Thyroid gland (tissue), 4 donors: ENCODE measurements around the gene ULK4. TPM values are rescaled to one million over a fixed set of nuclear protein-coding genes. Genes with fewer than 3 reads are reported as not detected.

ENCODE experiments used
- DNase-seq, 2 donors: peaks; one replicate each; pipeline ENCODE4 v3.0.0-alpha.2; 2019
- H3K27ac ChIP-seq, 3 donors: fragments of 200-600 bp; sonication (generic); 1 replicate in 2 of 3; 2 replicates in 1 of 3; pipeline ENCODE4 v1.5.1; 2016 to 2019; ENCODE audit warnings: mild to moderate bottlenecking in 1 of 3, moderate library complexity in 1 of 3
- H3K27me3 ChIP-seq: fragments of 200-600 bp; sonication (generic); one replicate; pipeline ENCODE4 v1.5.1; 2019
- H3K36me3 ChIP-seq, 2 donors: fragments of 200-600 bp; sonication (generic); one replicate each; pipeline ENCODE4 v1.5.1; 2016 to 2019
- H3K4me1 ChIP-seq, 2 donors: fragments of 200-600 bp; sonication (generic); one replicate each; pipeline ENCODE4 v1.5.1; 2017 to 2019
- H3K4me3 ChIP-seq, 3 donors: fragments of 200-600 bp; sonication (generic); replicated peaks in 1 of 3; 1 replicate in 2 of 3; 2 replicates in 1 of 3; pipeline ENCODE4 v1.5.1; 2016; ENCODE audit warnings: mild to moderate bottlenecking in 1 of 3
- H3K9me3 ChIP-seq: fragments of 200-600 bp; sonication (generic); one replicate; pipeline ENCODE4 v1.5.1; 2017
- POLR2A ChIP-seq, 2 donors: fragments of 450-650 bp; IDR thresholded peaks; one replicate each; pipeline ENCODE4 v1.6.1; 2017; ENCODE audit warnings: antibody characterized with exemption in 2 of 2, mild to moderate bottlenecking in 2 of 2, moderate library complexity in 1 of 2
- WGBS, 2 donors: methylation state at CpG; one replicate each; pipeline ENCODE4 v1.1.5; 2017; 5-methylcytosine and 5-hydroxymethylcytosine counted together
- intact Hi-C: fragments of 100-400 bp; cut with DNase I; formaldehyde crosslinking; loops from one replicate; pipeline ENCODE4 v1.15.1; 2023
- total RNA-seq, 4 donors: library from RNA; depleted of rRNA; stranded (reverse); fragments of >200 nt; gene quantifications; one replicate each; pipeline ENCODE4 v1.2.3, GENCODE V29; 2016
- TF ChIP-seq, protein P1 (sequence below), 6 experiments: fragments of 200-600 bp in 3 of 6; fragments of 450-650 bp in 3 of 6; sonication (generic) in 3 of 6; IDR thresholded peaks; one replicate each; pipeline ENCODE4 v1.5.1; 2016 to 2019; ENCODE audit warnings: antibody characterized with exemption in 6 of 6, mild to moderate bottlenecking in 2 of 6, inconsistent platforms in 1 of 6, moderate library complexity in 1 of 6

Gene ULK4
- total RNA-seq, 4 donors from 2014 or later, result 18.7 to 58.2 (median 43.3) TPM

DNA sequence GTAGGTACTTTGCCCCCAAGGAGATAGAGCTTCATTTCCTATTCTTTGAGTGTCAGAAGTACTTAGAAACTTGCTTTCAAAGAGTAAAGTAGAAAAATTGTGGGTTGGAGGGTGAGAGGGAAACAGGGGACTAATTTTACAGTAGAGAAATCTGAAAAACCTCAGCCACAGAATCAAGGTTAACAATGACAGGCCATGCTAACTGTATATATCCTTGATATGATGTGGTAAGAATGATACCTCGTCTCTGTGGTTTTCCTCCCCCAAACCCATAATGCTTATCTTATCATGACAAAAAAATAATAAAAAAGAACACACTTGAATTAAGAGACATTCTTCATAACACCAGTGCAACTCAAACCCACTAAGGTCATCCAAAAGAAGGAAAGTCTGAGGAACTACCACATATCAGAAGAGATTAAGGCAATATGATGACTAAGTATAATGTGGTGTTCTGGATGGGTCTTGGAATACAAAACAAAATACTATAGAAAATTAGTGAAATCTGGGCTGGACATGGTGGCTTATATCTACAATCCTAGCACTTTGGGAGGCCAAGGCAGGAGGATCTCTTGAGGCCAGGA lies 360.4 kb downstream of the ULK4 start:
- TF ChIP-seq POLR2A (IDR thresholded peaks at IDR 0.05), result no peak
- TF ChIP-seq, protein P1, sequence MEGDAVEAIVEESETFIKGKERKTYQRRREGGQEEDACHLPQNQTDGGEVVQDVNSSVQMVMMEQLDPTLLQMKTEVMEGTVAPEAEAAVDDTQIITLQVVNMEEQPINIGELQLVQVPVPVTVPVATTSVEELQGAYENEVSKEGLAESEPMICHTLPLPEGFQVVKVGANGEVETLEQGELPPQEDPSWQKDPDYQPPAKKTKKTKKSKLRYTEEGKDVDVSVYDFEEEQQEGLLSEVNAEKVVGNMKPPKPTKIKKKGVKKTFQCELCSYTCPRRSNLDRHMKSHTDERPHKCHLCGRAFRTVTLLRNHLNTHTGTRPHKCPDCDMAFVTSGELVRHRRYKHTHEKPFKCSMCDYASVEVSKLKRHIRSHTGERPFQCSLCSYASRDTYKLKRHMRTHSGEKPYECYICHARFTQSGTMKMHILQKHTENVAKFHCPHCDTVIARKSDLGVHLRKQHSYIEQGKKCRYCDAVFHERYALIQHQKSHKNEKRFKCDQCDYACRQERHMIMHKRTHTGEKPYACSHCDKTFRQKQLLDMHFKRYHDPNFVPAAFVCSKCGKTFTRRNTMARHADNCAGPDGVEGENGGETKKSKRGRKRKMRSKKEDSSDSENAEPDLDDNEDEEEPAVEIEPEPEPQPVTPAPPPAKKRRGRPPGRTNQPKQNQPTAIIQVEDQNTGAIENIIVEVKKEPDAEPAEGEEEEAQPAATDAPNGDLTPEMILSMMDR (IDR thresholded peaks at IDR 0.05), result no peak
- no peaks in the 10 kb centered on the region for H3K27me3 ChIP-seq
- no peak overlapping the region for H3K27ac ChIP-seq
- no peak for DNase-seq
- no peaks in the 10 kb centered on the region for H3K9me3 ChIP-seq
- 67 to 76% methylated on average over 1 of the region's 1 CpG for WGBS, 2 donors
- H3K36me3 ChIP-seq, result no peaks in the 10 kb centered on the region
- no peak overlapping the region for H3K4me3 ChIP-seq
- intact Hi-C loops, result no loop called here
- H3K4me1 ChIP-seq, result no peaks in the 10 kb centered on the region

DNA sequence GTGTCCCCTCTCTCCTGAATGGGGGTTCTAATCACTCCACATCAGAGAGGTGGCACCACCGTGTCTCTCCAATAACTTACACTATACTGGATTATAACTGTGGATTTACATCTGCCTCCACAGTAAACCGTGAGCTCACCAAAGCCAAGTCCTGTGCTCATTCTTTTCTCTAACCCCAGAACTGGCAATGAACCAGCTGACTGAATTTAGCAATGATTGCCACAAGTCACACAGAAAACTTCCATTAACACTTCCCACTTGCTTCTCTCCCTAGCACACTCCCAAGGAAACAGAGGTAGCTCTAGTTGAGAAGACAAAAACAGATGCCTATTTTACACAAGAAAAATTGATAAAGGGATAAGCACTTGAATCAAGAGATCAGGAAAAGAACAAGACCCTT lies 361.3 kb downstream of the ULK4 start:
- no peaks in the 10 kb centered on the region for H3K27me3 ChIP-seq
- no peak overlapping the region for H3K4me3 ChIP-seq
- intact Hi-C loops, result no loop called here
- no peaks in the 10 kb centered on the region for H3K36me3 ChIP-seq
- WGBS, 2 donors, result 75 to 94% methylated on average over 2 of the region's 2 CpGs
- DNase-seq, result no peak
- no peak overlapping the region for H3K27ac ChIP-seq
- TF ChIP-seq, protein P1 (IDR thresholded peaks at IDR 0.05), result no peak
- no peak for TF ChIP-seq POLR2A (IDR thresholded peaks at IDR 0.05)
- H3K9me3 ChIP-seq, result no peaks in the 10 kb centered on the region
- no peaks in the 10 kb centered on the region for H3K4me1 ChIP-seq

DNA sequence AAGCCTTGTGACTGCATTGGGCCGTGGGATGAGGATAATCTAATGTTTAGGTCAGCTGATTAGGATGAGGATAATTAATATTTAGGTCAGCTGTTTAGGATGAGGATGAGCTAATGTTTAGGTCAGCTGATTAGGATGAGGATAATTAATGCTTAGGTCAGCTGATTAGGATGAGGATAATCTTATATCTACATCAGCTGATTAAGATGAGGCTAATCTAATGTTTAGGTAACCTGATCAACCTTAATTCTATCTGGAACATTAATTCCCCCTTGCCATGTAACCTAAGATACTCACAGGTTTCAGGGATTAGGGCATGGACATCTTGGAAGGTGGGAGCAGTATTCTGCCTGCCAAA lies 362.8 kb downstream of the ULK4 start:
- Histone ChIP-seq H3K27me3 (no peaks in the 10 kb centered on the region), H3K36me3 (no peaks in the 10 kb centered on the region), H3K9me3 (no peaks in the 10 kb centered on the region), H3K4me3 (no peak overlapping the region), H3K4me1 (no peaks in the 10 kb centered on the region), H3K27ac (no peak overlapping the region)
- TF ChIP-seq, protein P1 (IDR thresholded peaks at IDR 0.05), result no peak
- TF ChIP-seq POLR2A (IDR thresholded peaks at IDR 0.05), result no peak
- intact Hi-C loops, result no loop called here
- no peak for DNase-seq
- 67% methylated on average over 1 of the region's 1 CpG for WGBS, 2 donors

DNA sequence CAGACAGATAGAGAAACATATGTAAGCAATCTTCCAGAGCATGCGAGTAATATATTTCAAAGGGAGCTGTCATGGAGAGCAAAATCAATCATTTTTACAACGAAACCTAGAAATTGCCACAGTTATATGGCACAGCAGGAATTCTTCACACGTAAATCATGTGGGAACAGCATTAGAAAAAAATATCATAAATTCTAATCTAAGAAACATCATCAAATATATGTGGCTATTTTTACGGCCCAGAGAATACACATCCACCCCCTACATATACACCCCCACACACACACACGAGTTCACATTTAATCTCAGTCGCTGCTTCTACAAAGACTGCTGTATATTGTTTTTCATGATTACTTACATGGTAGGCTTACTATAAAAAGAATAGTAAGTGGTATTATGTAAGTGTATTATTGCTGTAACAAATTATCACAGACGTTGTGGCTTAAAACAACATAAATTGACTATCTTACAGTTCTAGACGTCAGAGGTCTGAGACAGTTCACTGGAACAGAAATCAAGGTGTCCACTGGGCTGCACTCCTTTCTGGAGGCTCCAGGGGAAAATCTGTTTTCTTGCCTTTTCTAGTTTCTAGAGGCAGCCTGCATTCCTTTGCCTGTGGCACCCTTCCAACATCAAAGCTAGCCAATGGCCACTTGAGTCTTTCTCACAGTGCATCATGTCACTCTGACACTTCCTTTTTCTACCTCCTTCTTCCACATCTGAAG lies 363.3 kb downstream of the ULK4 start:
- Histone ChIP-seq H3K9me3 (no peaks in the 10 kb centered on the region), H3K4me3 (no peak overlapping the region), H3K27ac (no peak overlapping the region), H3K36me3 (no peaks in the 10 kb centered on the region), H3K27me3 (no peaks in the 10 kb centered on the region), H3K4me1 (no peaks in the 10 kb centered on the region)
- DNase-seq, result peak; percentile 40 to 74
- WGBS, 2 donors, result 73% methylated on average over 8 of the region's 8 CpGs
- TF ChIP-seq, protein P1 (IDR thresholded peaks at IDR 0.05), result peak in 1 of 6 experiments; percentile 18
- TF ChIP-seq POLR2A (IDR thresholded peaks at IDR 0.05), result no peak
- intact Hi-C loops, result no loop called here

DNA sequence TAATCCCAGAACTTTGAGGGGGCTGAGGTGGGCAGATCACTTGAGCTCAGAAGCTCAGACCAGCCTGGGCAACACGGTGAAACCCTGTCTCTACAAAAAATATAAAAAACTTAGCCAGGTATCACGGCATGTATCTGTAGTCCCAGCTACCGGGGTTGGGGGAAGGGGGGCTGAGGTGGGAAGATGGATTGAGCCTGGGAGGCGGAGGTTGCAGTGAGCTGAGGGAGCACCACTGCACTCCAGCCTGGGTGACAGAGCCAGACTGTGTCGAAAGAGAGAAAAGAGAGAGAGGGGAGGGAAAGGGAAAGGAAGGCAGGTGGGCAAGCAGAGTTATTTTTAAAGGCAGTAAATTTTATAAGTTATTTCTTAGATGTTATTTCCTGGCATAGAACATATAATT lies 368.1 kb downstream of the ULK4 start:
- Histone ChIP-seq H3K27ac (no peak overlapping the region), H3K4me1 (no peaks in the 10 kb centered on the region), H3K9me3 (no peaks in the 10 kb centered on the region), H3K36me3 (no peaks in the 10 kb centered on the region), H3K4me3 (no peak overlapping the region), H3K27me3 (no peaks in the 10 kb centered on the region)
- intact Hi-C loops, result no loop called here
- WGBS, 2 donors, result 68 to 71% methylated on average over 5 of the region's 5 CpGs
- no peak for TF ChIP-seq POLR2A (IDR thresholded peaks at IDR 0.05)
- TF ChIP-seq, protein P1 (IDR thresholded peaks at IDR 0.05), result no peak
- no peak for DNase-seq
